HG03442 (cell line): ENCODE results near the gene GFOD1.
A peak's percentile ranks its signal among the peaks of the same experiment; 100 is the strongest.
"Not testable (repeated sequence)": the region's sequence is repeated elsewhere in the genome, so short reads cannot be mapped to it uniquely, and the experiment has no call there.

Experiments
- ATAC-seq: cut with Tn5 transposase; IDR thresholded peaks from one replicate; pipeline ENCODE4 v1.9.1; 2021; ENCODE audit warnings: mild to moderate bottlenecking, moderate library complexity; ENCODE audit not compliant: unreplicated experiment

GFOD1 gene

GRCh38 chr6:13466304-13467215 is 20.8 kb downstream of the GFOD1 start:
- ATAC-seq: peak; percentile 43

- no peak for ATAC-seq
Observed at GRCh38 chr6:13465734-13466133, 21.7 kb downstream of the GFOD1 start.

GRCh38 chr6:13463941-13464340 is 23.5 kb downstream of the GFOD1 start:
- ATAC-seq: no peak

GRCh38 chr6:13463328-13463717 is 24.1 kb downstream of the GFOD1 start:
- no peak for ATAC-seq

GRCh38 chr6:13462458-13463327 is 24.7 kb downstream of the GFOD1 start:
- ATAC-seq: no peak

- no peak for ATAC-seq
Observed at GRCh38 chr6:13461805-13462204, 25.6 kb downstream of the GFOD1 start.

- no peak for ATAC-seq
Observed at GRCh38 chr6:13461307-13461706, 26.1 kb downstream of the GFOD1 start.

- not testable (repeated sequence) for ATAC-seq
Observed at GRCh38 chr6:13460289-13460688, 27.1 kb downstream of the GFOD1 start.

GRCh38 chr6:13457577-13457976 is 29.8 kb downstream of the GFOD1 start:
- no peak for ATAC-seq

GRCh38 chr6:13455552-13455966 is 31.8 kb downstream of the GFOD1 start:
- ATAC-seq: no peak

- ATAC-seq: peak; percentile 32
Observed at GRCh38 chr6:13454286-13455221, 32.8 kb downstream of the GFOD1 start.

GRCh38 chr6:13453771-13454251 is 33.6 kb downstream of the GFOD1 start:
- ATAC-seq: peak; percentile 28

GRCh38 chr6:13453153-13453552 is 34.2 kb downstream of the GFOD1 start:
- ATAC-seq: no peak

GRCh38 chr6:13452346-13453117 is 34.9 kb downstream of the GFOD1 start:
- ATAC-seq: no peak

- ATAC-seq: no peak
Observed at GRCh38 chr6:13451181-13451895, 36.1 kb downstream of the GFOD1 start.

GRCh38 chr6:13450628-13451027 is 36.8 kb downstream of the GFOD1 start:
- ATAC-seq: no peak

GRCh38 chr6:13447949-13448724 is 39.3 kb downstream of the GFOD1 start:
- no peak for ATAC-seq

GRCh38 chr6:13446381-13446780 is 41.0 kb downstream of the GFOD1 start:
- ATAC-seq: no peak
